LHCN-M2 (cell line): ENCODE results near the gene ZBP1. TPM values are rescaled to one million over a fixed set of nuclear protein-coding genes. Genes with fewer than 3 reads are reported as not detected.
A peak's percentile ranks its signal among the peaks of the same experiment; 100 is the strongest.

Experiments
- DNase-seq: peaks from one replicate; pipeline ENCODE4 v3.0.0-alpha.2; 2012; ENCODE audit warnings: low read depth
- total RNA-seq: library from RNA; depleted of rRNA; stranded (reverse); fragments of >200 nt; gene quantifications from 2 replicates; pipeline ENCODE4 v1.2.3, GENCODE V29; 2014

The ZBP1 gene
- total RNA-seq, 1 experiment from 2014 or later: not detected

- DNase-seq: no peak
Measured at GRCh38 chr20:57598491-57598890, 21.7 kb downstream of the ZBP1 start.

DNA sequence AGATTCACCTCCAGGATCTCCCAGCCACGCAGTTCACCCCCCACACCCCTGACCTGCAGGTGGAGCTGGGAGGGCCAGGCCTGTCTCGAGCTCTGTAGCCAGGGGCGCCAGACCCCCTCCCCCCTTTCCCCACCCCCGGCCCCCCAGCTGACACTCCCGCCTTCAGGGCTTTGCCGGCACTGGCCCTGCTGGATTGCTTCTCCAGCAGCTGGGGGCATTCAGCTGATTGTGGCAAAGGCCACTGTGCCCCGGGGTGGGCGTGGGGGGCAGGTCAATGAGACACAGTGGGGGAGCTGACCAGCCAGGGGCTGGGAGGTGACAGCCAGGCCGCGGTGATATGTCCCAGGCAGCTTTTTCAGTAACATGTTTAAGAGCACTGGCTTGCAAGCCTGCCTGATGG is 22.2 kb downstream of the ZBP1 start:
- DNase-seq: no peak

- DNase-seq: peak; percentile 19
Measured at GRCh38 chr20:57596998-57597939, 23.0 kb downstream of the ZBP1 start.

- no peak for DNase-seq
Measured at GRCh38 chr20:57596358-57596757, 23.9 kb downstream of the ZBP1 start.

DNA sequence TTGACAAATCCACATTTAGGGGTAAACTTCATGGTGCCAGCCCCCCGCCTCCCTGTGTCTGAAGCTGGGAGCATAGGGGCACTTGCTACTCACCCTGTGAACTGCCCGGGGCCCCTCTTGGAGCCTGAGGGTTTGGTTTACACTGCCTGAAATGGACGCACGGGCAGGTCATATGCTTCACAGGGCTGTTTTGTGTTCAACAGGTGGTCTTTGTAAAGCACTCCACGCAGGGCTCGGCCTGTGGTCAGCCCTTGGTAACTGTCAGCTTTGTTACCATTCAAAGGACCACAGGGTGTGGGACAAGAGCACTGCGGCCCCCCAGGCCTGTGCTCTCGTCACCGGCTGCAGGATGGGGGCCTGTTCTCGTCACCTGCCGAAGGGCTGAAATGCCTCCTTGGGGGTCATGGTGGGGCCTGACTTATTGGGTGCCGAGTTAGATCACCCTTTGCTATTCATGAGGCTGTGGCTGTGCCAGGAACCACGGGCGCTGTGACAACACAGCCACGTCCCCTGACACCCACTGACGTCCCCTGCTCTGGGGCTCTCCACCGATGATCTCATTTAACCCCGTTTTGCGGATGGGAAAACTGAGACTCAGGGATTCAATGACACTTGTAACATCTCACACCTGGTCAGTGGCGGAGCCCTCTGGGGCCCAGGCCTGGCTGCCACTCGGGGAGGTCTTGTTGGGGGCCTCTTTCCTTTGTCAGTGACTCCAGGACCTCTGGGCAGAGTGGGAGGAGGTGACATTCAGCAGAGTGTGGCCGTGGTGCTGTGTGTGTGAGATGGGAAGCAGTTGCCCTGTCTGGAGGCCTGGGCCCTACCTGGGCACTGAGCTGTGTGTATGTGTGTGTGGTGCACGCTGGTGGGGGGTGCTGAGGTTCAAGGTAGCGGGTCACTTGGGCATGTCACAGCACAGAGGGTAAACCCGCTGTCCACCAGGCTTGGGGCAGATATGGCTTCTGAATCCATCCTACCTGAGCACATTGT is 24.9 kb downstream of the ZBP1 start:
- DNase-seq: no peak

- peak; percentile 5 for DNase-seq
Measured at GRCh38 chr20:57594092-57594951, 25.9 kb downstream of the ZBP1 start.

GRCh38 chr20:57593134-57593886 is 26.9 kb downstream of the ZBP1 start:
- DNase-seq: no peak

- no peak for DNase-seq
Measured at GRCh38 chr20:57592263-57593092, 27.7 kb downstream of the ZBP1 start.

DNA sequence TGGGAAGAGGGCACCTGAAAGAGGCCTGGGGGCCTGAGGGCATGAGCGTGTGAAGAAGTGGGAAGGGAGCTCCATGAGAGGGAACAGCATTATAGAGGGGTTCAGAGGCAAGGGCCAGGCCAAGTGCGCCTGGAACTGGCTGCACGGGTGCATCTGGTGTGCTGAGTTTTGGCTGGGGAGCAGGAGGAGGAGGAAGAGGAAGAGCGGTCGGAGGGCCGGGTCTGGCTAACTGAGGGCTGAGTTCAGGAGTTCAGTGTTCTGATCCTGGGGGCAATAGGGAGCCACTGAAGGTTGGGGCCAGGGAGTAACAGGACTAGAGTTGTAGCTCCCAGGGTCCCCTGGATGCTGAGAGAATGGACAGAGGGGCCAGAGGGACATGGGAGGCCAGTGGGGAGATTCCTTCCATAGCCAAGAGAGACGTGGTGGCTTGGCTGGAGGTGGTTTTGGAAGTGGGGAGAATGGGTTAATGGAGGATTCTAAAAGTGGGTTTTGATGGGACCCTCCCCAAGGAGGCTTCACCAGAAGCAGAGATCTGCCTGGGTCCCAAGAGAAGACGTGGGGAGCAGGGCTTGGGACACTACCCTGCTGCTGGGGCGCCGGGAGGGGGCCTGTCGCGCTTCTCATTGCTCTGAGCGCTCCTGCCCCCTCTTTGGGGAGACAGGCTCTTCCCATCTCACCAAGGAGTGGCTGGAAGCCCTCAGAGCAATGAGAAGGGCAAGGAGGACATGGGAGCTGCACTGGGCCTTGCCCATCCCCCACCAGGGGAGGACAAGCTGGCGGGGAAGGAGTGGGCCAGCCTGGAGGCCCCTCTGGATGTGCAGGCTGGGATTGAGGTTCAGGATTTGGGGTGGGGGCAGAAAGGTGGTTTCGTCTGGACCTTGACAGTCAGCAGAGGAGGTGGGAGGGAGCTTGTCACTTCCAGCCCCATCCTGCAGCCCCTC is 28.7 kb downstream of the ZBP1 start:
- no peak for DNase-seq

- no peak for DNase-seq
Measured at GRCh38 chr20:57590485-57591288, 29.5 kb downstream of the ZBP1 start.

- DNase-seq: no peak
Measured at GRCh38 chr20:57589728-57590484, 30.3 kb downstream of the ZBP1 start.

DNA sequence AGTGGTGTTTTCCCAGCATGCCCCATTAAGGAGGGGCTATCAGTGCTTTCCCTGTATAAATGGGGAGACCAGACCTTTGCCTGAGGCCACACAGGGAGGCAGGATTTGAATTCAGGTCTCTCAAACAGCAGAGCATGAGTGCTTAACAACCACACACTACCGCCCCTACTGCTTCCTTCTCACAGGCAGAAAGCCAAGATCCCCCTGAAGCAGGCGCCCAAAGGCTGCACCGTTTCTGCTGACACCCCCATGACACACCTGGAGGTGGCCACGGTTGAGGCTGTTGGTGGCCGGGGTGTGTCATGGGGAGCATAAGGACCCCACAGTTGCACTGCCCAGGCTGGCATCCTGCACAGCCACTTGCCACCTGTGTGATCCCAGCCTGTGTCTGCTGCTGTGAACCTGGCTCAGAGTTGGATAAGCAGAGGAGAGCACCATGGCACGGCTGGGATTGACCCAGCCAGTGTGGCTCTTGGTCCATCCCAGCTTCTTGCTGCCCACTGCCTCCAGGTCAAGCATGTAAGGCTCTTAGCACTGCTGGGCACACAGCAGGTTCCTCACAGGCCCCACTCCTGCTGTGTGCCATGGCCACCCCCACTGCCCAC is 31.0 kb downstream of the ZBP1 start:
- no peak for DNase-seq

- DNase-seq: no peak
Measured at GRCh38 chr20:57588596-57588995, 31.6 kb downstream of the ZBP1 start.

DNA sequence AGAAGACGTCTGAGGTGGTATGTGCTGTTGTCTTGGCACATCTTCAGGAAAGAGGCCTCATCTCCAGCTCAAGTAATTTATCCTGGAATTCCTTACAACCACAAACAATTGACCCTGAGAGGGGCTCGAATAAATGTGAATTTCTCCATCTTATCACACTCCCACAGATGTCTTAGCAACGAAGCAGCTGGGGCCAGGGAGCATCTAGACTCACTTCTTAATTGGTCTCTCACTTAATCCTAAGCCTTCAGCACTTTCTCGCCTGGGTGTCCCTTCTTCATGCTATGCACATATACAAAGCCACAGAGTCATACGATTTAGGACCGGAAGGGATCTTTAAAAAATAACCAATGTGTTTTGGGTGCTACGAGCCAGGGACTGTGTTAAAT is 32.2 kb downstream of the ZBP1 start:
- no peak for DNase-seq

DNA sequence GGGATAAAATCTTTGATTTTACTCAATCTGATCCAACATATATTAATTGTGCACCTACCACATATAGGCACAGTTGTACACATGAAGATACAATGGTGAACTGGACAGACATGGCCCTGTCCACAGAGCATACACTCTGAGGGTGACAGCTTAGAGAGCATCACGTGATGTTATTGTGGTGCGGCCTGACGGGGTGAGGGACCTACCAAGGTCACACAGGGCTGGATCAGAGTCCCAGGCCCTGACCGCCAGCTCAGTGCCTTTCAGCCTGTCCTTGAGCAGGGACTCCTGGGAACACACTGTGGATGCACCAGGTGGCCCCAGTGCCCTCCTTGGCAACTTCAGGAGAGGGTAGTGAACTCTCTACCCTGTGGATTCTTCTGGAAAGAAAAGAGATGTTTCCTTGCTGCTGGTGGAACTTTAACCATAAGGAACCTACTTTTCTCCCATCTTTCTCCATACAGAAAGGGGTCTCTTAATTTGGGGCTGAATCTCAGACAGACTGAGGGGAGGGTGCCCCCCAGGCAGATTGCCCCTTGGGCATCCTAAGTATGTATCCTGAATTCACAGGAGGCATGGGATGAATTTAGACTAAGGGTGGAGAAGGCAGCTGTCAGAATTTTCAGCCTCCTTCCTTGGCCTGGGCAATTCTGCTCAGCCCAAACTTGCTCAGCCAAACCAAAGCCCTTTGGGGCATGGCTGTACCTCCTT is 32.8 kb downstream of the ZBP1 start:
- DNase-seq: no peak

DNA sequence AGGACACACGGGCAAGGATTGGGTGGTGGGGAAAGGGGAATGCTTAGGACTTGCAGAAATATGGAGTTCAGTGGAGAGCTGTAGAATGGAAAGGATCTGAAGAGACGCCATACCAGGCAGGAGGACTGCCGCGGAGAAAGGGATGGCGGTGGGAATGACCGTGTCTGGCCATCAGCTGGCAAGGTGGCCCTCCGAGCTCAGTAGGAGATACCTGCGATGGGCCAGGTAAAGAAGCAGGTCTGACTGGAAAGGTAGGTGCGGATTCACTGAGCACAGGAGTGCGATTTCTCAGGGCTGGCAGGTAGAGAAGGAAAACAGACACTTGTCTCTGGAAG is 33.3 kb downstream of the ZBP1 start:
- no peak for DNase-seq
